ENCODE data around the gene SHMT2. TPM values are rescaled to one million over a fixed set of nuclear protein-coding genes. Genes with fewer than 3 reads are reported as not detected.
"Not testable (repeated sequence)": the region's sequence is repeated elsewhere in the genome, so short reads cannot be mapped to it uniquely, and the experiment has no call there.

Gene SHMT2
- total RNA-seq, 1 experiment from 2014 or later: 297 TPM

GRCh38 chr12:57280211-57281062 lies 50.9 kb downstream of the SHMT2 start (continued):
- TF ChIP-seq ZSCAN18 (CRISPR knock-in tag; IDR thresholded peaks at IDR 0.05) (no peak), CREM (CRISPR knock-in tag; IDR thresholded peaks at IDR 0.05) (no peak), JAZF1 (CRISPR knock-in tag; IDR thresholded peaks at IDR 0.05) (no peak)

- ATAC-seq; H3K9me3 Mint-ChIP-seq; H3K4me3 Mint-ChIP-seq; H3K27me3 Mint-ChIP-seq (ENCODE audit: low read depth); DNase-seq (ENCODE audit: low spot score); POLR2A ChIA-PET; H3K36me3 Mint-ChIP-seq; H3K27ac Mint-ChIP-seq: not testable (repeated sequence)
- CTCF ChIA-PET: interaction anchor here (0.8 to 2.3 kb wide), 4 partner anchors 11 to 171 kb away, joined by 3 to 9 read pairs (median 4); no protein-coding TSS in a partner anchor
- peaks cover 13% of the 10 kb centered on the region for H3K4me1 Mint-ChIP-seq
Observed at GRCh38 chr12:57282073-57282472, 52.6 kb downstream of the SHMT2 start.

Small RNAs within 50 kb of the gene (microRNA-seq; reads per million reads assigned to microRNA genes)
- gene MIR1228 (ENCODE audit: borderline number of aligned reads): 4.5 reads per million, percentile 11 among the genes with 10 or more reads in this experiment

Other genes starting within 250 kb of the SHMT2 start
- gene ZBTB39, start 223.2 kb upstream of the SHMT2 start, total RNA-seq (2021): 20.2 to 23.0 TPM (median 22.5 TPM) in 3 replicates
- 4.1 to 6.8 TPM (median 6.1 TPM) in 3 replicates for gene TAC3, start 213.2 kb upstream of the SHMT2 start, total RNA-seq (2021)
- 0.32 to 0.87 TPM (median 0.71 TPM) in 3 replicates for gene MYO1A, start 179.6 kb upstream of the SHMT2 start, total RNA-seq (2021)
- 38.3 to 41.9 TPM (median 39.6 TPM) in 3 replicates for gene NEMP1, start 150.9 kb upstream of the SHMT2 start, total RNA-seq (2021)
- 16.5 to 20.5 TPM (median 17.2 TPM) in 3 replicates for gene NAB2, start 140.6 kb upstream of the SHMT2 start, total RNA-seq (2021)
- gene STAT6, start 118.3 kb upstream of the SHMT2 start, total RNA-seq (2021): 47.0 to 50.0 TPM (median 48.9 TPM) in 3 replicates
- 107 to 120 TPM (median 112 TPM) in 3 replicates for gene LRP1, start 101.2 kb upstream of the SHMT2 start, total RNA-seq (2021)
- gene LRP1-AS, start 82.1 kb upstream of the SHMT2 start, total RNA-seq (2021): not detected in 3 replicates
- gene NXPH4, start 12.9 kb upstream of the SHMT2 start, total RNA-seq (2021): 3.7 to 4.9 TPM (median 4.4 TPM) in 3 replicates
- 3.2 to 3.4 TPM (median 3.3 TPM) in 3 replicates for gene STAC3, start 21.5 kb downstream of the SHMT2 start, total RNA-seq (2021)
- 34.7 to 39.8 TPM (median 37.5 TPM) in 3 replicates for gene R3HDM2, start 201.3 kb downstream of the SHMT2 start, total RNA-seq (2021)
- gene INHBC, start 205.1 kb downstream of the SHMT2 start, total RNA-seq (2021): 0.09 to 0.20 TPM (median 0.16 TPM) in 3 replicates
- gene INHBE, start 225.6 kb downstream of the SHMT2 start, total RNA-seq (2021): 3.2 to 5.0 TPM (median 3.3 TPM) in 3 replicates
- 16.2 to 19.1 TPM (median 16.7 TPM) in 3 replicates for gene GLI1, start 230.1 kb downstream of the SHMT2 start, total RNA-seq (2021)